Measurements from ENCODE around the gene TADA2B.

The TADA2B gene

DNA sequence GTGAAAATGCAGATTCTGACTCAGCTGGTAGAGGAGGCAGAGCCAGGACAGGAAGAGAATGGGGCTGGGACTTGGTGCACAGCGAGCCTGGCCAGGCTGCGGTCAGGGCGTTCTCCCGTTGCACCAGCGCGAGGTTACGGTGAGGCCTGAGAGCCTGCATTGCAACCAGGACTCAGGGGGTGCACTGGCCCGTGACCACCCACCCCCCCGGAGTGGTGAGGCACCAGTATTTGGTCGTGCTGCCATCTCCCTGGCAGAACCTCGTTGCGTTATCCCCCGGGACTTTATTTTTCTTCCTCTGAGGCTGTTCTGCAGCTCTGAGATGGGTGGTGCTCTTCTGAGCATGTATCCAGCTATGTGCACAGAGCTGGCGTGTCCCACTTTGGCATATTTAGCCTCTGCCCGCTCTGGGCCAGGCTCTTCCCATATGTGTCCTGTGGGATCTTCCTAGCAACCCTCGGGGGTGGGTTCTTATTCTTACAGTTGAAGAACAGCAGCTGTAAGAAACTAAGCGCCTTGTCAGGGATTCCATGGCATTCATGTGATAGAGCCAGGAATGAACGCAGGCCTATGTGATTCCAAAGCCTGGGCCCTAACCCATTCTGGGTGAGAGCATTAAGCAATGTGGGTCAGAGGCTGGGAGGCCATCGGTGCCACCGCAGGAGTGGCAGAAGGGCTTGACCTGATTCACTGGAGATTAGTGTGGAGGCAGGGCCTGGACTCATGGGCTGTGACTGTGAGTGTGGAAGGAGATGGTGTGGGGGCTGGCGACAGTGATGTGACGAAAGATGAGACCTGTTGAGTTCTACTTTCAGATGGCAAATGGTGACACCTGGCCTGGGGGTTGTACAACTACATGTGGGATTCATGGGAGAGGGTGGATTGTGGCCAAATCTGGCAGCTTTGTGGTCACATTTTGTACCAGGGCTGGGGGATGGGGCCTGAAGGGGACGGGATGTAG, 3.1 kb downstream of the TADA2B start:
- peaks cover 44% of the 10 kb centered on the region for H3K4me1 ChIP-seq (ENCODE audit: control insufficient read depth, insufficient read depth, low read length, poor library complexity, severe bottlenecking)
- DNase-seq = no peak
- H3K4me3 ChIP-seq (ENCODE audit: insufficient read depth, low read depth, low read length, poor library complexity, severe bottlenecking) = peak overlapping the region; percentile 19
- no peaks in the 10 kb centered on the region for H3K27me3 ChIP-seq (replicated peaks; ENCODE audit: control insufficient read depth, insufficient read depth, low read length, poor library complexity, severe bottlenecking)
- H3K9me3 ChIP-seq (ENCODE audit: control insufficient read depth, low read length) = no peaks in the 10 kb centered on the region
- H3K27ac ChIP-seq (ENCODE audit: insufficient read depth, low read length, poor library complexity, severe bottlenecking) = no peak overlapping the region
- peaks cover 17% of the 10 kb centered on the region for H3K36me3 ChIP-seq (ENCODE audit: control insufficient read depth, insufficient read depth, low read length)

DNA sequence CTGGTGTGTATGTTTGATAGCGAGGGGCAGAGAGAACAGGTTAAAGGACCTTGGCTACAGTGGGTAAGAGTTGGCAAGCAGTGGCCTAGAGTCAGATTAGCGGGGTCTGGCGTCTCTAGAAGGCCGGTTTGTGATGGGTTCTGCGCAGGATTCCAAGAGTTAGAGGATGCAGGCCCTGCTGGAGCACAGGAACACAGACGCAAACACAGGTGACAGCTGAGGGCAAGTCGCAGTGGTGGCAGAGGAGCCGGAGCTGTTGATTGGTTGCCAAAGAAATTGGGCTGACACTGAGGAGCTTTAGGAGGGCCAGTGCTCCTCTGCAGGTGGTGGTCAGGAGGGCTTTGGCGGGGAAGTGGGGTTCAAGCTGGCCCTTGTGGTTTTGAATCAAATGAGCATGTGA, 3.8 kb downstream of the TADA2B start:
- Histone ChIP-seq H3K36me3 (ENCODE audit: control insufficient read depth, insufficient read depth, low read length) (peaks cover 19% of the 10 kb centered on the region), H3K27me3 (replicated peaks; ENCODE audit: control insufficient read depth, insufficient read depth, low read length, poor library complexity, severe bottlenecking) (no peaks in the 10 kb centered on the region), H3K4me3 (ENCODE audit: insufficient read depth, low read depth, low read length, poor library complexity, severe bottlenecking) (no peak overlapping the region), H3K9me3 (ENCODE audit: control insufficient read depth, low read length) (no peaks in the 10 kb centered on the region), H3K27ac (ENCODE audit: insufficient read depth, low read length, poor library complexity, severe bottlenecking) (no peak overlapping the region), H3K4me1 (ENCODE audit: control insufficient read depth, insufficient read depth, low read length, poor library complexity, severe bottlenecking) (peaks cover 44% of the 10 kb centered on the region)
- DNase-seq = no peak

DNA sequence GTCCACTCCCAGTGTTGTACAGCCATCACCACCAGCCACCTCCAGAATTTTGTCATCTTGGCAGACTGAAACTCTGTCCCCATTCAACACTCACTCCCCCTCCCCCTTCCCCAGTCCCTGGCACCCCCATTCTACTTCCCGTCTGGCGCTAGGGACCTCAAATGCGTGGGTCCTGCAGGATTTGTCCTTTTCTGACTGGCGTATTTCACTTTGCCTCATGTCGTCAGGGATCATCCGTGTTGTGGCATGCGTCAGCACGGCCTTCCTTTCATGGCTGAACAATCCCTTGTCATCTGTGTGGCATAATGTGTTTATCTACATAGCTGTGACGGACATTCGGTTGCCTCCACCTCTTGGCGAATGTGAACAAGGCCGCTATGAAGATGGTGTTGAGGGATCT, 5.5 kb downstream of the TADA2B start:
- no peak overlapping the region for H3K27ac ChIP-seq (ENCODE audit: insufficient read depth, low read length, poor library complexity, severe bottlenecking)
- peaks cover 46% of the 10 kb centered on the region for H3K4me1 ChIP-seq (ENCODE audit: control insufficient read depth, insufficient read depth, low read length, poor library complexity, severe bottlenecking)
- DNase-seq = no peak
- no peaks in the 10 kb centered on the region for H3K9me3 ChIP-seq (ENCODE audit: control insufficient read depth, low read length)
- peaks cover 23% of the 10 kb centered on the region for H3K36me3 ChIP-seq (ENCODE audit: control insufficient read depth, insufficient read depth, low read length)
- no peaks in the 10 kb centered on the region for H3K27me3 ChIP-seq (replicated peaks; ENCODE audit: control insufficient read depth, insufficient read depth, low read length, poor library complexity, severe bottlenecking)
- H3K4me3 ChIP-seq (ENCODE audit: insufficient read depth, low read depth, low read length, poor library complexity, severe bottlenecking) = no peak overlapping the region

DNA sequence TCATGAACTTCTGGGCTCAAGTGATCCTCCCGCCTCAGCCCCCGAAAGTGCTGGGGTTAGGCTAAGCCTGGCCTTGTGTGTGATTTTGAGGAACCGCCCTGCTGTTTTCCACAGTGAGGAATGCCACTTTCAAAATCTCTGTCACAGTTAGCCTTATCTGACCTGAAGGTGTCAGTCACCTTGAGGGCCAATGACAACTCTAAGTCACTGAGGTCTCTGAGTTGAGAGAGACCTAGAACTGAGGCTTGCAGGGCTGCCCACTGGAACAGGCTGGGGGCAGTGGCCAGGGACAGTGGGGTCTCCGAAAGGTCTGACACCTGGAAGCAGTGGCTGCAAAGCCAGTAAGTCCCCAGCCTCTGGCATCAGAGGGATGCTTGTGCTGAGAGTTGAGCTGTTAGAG, 6.1 kb downstream of the TADA2B start:
- H3K9me3 ChIP-seq (ENCODE audit: control insufficient read depth, low read length) = no peaks in the 10 kb centered on the region
- no peak overlapping the region for H3K27ac ChIP-seq (ENCODE audit: insufficient read depth, low read length, poor library complexity, severe bottlenecking)
- H3K36me3 ChIP-seq (ENCODE audit: control insufficient read depth, insufficient read depth, low read length) = peaks cover 29% of the 10 kb centered on the region
- peaks cover 46% of the 10 kb centered on the region for H3K4me1 ChIP-seq (ENCODE audit: control insufficient read depth, insufficient read depth, low read length, poor library complexity, severe bottlenecking)
- H3K4me3 ChIP-seq (ENCODE audit: insufficient read depth, low read depth, low read length, poor library complexity, severe bottlenecking) = no peak overlapping the region
- no peak for DNase-seq
- no peaks in the 10 kb centered on the region for H3K27me3 ChIP-seq (replicated peaks; ENCODE audit: control insufficient read depth, insufficient read depth, low read length, poor library complexity, severe bottlenecking)

DNA sequence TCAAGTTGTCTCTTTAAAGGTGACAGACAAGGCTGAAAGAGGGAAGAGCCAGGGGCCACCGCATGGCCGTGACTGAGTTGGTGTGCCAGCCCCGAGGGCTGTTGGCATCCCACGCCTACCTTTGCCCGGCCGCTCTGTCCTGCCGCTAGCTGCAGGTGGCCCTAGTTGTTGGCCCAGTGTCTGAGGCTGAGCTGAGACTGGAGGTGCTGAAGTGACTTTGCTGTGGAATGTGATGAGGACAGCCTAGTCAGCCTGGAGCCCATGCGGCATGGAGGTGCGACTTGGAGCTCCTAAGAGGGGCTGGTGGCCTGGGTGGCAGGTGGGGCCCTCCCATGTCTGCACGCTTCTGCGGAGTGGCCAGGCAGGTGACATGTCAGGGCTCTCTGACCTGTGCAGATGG, 6.6 kb downstream of the TADA2B start:
- no peak for DNase-seq
- no peak overlapping the region for H3K4me3 ChIP-seq (ENCODE audit: insufficient read depth, low read depth, low read length, poor library complexity, severe bottlenecking)
- no peak overlapping the region for H3K27ac ChIP-seq (ENCODE audit: insufficient read depth, low read length, poor library complexity, severe bottlenecking)
- peaks cover 41% of the 10 kb centered on the region for H3K4me1 ChIP-seq (ENCODE audit: control insufficient read depth, insufficient read depth, low read length, poor library complexity, severe bottlenecking)
- peaks cover 32% of the 10 kb centered on the region for H3K36me3 ChIP-seq (ENCODE audit: control insufficient read depth, insufficient read depth, low read length)
- H3K27me3 ChIP-seq (replicated peaks; ENCODE audit: control insufficient read depth, insufficient read depth, low read length, poor library complexity, severe bottlenecking) = no peaks in the 10 kb centered on the region
- H3K9me3 ChIP-seq (ENCODE audit: control insufficient read depth, low read length) = no peaks in the 10 kb centered on the region

DNA sequence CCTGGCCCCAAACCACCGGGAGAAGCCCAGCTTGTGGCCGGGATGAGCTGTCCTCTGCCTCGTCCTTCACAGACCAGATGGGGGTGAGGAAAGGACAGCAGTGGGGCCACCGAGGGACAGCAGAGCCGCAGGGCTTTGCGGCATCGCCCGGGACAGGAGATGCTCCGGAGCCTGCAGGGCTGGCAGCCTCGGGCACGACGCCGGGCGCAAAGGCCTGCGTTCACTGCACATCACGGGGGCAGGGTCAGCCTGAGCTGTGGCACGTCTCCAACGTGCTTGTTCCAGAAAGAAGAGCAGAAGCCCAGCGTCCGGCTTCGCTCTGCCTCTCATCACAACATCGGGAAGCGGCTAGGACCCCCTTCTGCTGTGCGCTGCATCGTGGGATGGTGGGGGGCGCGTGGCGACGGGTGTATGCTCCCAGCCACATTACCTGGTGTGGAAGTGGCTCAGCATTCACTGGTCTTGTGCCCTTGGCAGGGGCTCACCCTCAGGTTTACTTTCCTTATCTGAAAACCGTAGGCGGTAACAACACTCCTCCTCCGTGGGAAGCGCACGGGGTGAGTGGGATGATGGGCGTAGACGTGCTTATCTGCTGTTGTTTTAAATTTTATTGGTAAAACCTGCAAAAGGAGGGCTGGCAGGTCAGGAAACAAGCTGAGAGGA, 7.4 kb downstream of the TADA2B start:
- peaks cover 32% of the 10 kb centered on the region for H3K4me1 ChIP-seq (ENCODE audit: control insufficient read depth, insufficient read depth, low read length, poor library complexity, severe bottlenecking)
- DNase-seq = no peak
- no peak overlapping the region for H3K27ac ChIP-seq (ENCODE audit: insufficient read depth, low read length, poor library complexity, severe bottlenecking)
- H3K36me3 ChIP-seq (ENCODE audit: control insufficient read depth, insufficient read depth, low read length) = peaks cover 37% of the 10 kb centered on the region
- H3K27me3 ChIP-seq (replicated peaks; ENCODE audit: control insufficient read depth, insufficient read depth, low read length, poor library complexity, severe bottlenecking) = no peaks in the 10 kb centered on the region
- no peaks in the 10 kb centered on the region for H3K9me3 ChIP-seq (ENCODE audit: control insufficient read depth, low read length)
- no peak overlapping the region for H3K4me3 ChIP-seq (ENCODE audit: insufficient read depth, low read depth, low read length, poor library complexity, severe bottlenecking)

DNA sequence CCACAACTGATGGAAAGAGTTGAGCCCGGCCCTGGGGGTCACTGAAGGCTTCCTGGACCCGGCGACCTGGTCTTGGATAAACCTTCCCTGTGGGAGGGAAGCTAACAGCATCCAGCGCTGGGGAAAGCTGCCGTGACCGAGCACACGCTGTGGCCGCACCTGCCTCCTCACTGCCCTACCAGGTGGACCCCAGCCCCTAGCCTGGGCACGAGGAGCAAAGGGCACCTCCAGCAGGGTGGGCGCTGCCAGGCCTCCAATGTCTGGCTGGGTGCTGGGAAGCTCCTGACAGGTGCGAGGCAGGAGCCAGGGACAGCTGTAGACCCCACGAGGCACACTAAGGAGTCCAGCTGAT, 7.9 kb downstream of the TADA2B start:
- H3K4me3 ChIP-seq (ENCODE audit: insufficient read depth, low read depth, low read length, poor library complexity, severe bottlenecking) = no peak overlapping the region
- H3K4me1 ChIP-seq (ENCODE audit: control insufficient read depth, insufficient read depth, low read length, poor library complexity, severe bottlenecking) = peaks cover 27% of the 10 kb centered on the region
- no peak overlapping the region for H3K27ac ChIP-seq (ENCODE audit: insufficient read depth, low read length, poor library complexity, severe bottlenecking)
- H3K36me3 ChIP-seq (ENCODE audit: control insufficient read depth, insufficient read depth, low read length) = peaks cover 39% of the 10 kb centered on the region
- H3K27me3 ChIP-seq (replicated peaks; ENCODE audit: control insufficient read depth, insufficient read depth, low read length, poor library complexity, severe bottlenecking) = no peaks in the 10 kb centered on the region
- H3K9me3 ChIP-seq (ENCODE audit: control insufficient read depth, low read length) = no peaks in the 10 kb centered on the region
- DNase-seq = no peak

DNA sequence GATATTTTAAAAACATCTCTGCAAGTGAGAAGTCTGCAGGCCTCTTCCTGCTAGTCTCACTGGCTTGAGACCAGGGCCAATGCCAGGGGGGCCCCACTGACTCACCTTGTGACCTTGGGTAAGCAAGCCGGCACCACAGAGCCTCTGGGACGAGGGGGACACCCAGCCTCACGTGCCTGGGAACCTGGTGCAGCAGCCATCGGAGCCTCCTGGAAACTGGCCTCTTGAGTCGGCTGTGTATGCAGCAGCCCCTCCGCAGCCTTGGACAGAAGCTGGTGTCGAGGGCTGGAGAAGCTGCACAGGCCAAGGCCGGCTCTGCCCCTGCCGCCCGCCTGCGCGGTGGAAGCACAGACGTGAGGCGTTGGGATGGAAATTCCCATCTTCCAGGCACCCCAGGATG, 8.7 kb downstream of the TADA2B start:
- peaks cover 19% of the 10 kb centered on the region for H3K4me1 ChIP-seq (ENCODE audit: control insufficient read depth, insufficient read depth, low read length, poor library complexity, severe bottlenecking)
- no peak overlapping the region for H3K27ac ChIP-seq (ENCODE audit: insufficient read depth, low read length, poor library complexity, severe bottlenecking)
- peaks cover 46% of the 10 kb centered on the region for H3K36me3 ChIP-seq (ENCODE audit: control insufficient read depth, insufficient read depth, low read length)
- no peaks in the 10 kb centered on the region for H3K27me3 ChIP-seq (replicated peaks; ENCODE audit: control insufficient read depth, insufficient read depth, low read length, poor library complexity, severe bottlenecking)
- no peak for DNase-seq
- no peak overlapping the region for H3K4me3 ChIP-seq (ENCODE audit: insufficient read depth, low read depth, low read length, poor library complexity, severe bottlenecking)
- no peaks in the 10 kb centered on the region for H3K9me3 ChIP-seq (ENCODE audit: control insufficient read depth, low read length)

DNA sequence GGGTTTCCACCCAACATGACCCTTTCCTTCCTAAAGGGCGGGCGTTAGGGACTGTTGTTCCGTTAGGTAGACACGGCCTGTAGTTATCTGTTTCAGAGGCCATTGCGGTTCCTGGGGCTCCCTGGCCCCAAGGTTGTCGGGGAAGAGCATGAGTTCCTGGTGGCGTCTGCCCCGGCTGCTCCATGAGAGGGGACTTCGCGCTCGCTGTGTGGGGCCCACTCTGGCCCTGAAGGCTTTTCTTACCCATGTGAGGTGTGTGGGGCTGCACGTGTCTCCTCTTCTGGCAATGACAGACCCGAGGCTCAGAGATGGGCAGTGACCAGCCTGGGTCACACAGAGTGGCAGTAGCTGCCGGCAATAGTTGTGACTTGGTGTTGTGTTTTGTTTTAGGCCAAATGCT, 9.1 kb downstream of the TADA2B start:
- Histone ChIP-seq H3K4me1 (ENCODE audit: control insufficient read depth, insufficient read depth, low read length, poor library complexity, severe bottlenecking) (peaks cover 15% of the 10 kb centered on the region), H3K27ac (ENCODE audit: insufficient read depth, low read length, poor library complexity, severe bottlenecking) (no peak overlapping the region), H3K4me3 (ENCODE audit: insufficient read depth, low read depth, low read length, poor library complexity, severe bottlenecking) (no peak overlapping the region), H3K27me3 (replicated peaks; ENCODE audit: control insufficient read depth, insufficient read depth, low read length, poor library complexity, severe bottlenecking) (no peaks in the 10 kb centered on the region), H3K9me3 (ENCODE audit: control insufficient read depth, low read length) (no peaks in the 10 kb centered on the region), H3K36me3 (ENCODE audit: control insufficient read depth, insufficient read depth, low read length) (peaks cover 46% of the 10 kb centered on the region)
- no peak for DNase-seq

All from effector memory CD4-positive, alpha-beta T cell (primary cell).